ENCODE results near the gene GTF2F1. TPM values are rescaled to one million over a fixed set of nuclear protein-coding genes. Genes with fewer than 3 reads are reported as not detected.
A peak's percentile ranks its signal among the peaks of the same experiment; 100 is the strongest.

Gene GTF2F1
- total and polyA plus RNA-seq, 9 of the 15 experiments (the other 6 are each of a cell fraction or from before 2014, with no cell fraction given): 4.7 to 75.4 (median 68.4) TPM

DNA sequence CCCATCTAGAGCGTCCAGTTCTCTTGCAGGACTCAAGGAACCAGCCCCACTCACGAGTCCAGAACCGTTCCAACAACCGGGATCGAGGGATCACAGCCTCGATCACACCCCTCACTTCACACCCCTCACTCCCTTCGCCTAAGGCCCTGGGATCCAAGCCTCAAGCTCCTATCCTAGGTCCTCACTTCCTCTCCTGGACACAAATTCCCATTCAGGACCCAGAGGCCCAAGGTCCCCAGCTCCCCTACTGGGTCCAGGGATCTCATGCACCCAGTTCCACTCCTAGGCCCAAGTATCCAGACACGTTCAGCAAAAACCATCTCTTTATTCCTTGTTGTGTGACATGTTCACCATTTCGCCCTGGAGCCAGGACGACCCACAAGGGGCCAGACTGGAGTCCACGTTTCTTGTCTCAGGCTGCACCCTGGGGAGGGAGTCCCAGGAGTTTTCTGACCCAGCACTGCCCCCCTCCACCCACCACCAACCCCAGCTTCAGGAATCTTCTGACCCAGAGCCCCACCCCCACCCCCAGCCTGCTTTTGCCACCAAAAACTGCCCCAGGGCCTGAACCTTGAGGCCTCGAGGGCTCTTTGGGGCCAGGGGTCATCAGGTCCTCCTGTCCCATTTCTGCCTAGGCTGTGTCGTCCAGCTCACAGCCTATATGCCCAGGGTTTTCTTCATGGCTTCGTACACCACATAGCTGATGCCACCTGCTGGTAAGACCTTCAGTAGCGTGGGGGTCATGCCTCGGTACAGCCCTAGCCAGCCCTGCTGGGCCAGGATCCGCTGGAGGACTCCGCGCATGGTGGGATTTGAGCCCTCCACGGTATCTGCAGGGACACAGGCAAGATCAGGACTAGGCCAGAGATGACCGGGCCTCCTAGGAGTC, 33.0 kb upstream of the GTF2F1 start (continued):
- TF ChIP-seq, protein P1, sequence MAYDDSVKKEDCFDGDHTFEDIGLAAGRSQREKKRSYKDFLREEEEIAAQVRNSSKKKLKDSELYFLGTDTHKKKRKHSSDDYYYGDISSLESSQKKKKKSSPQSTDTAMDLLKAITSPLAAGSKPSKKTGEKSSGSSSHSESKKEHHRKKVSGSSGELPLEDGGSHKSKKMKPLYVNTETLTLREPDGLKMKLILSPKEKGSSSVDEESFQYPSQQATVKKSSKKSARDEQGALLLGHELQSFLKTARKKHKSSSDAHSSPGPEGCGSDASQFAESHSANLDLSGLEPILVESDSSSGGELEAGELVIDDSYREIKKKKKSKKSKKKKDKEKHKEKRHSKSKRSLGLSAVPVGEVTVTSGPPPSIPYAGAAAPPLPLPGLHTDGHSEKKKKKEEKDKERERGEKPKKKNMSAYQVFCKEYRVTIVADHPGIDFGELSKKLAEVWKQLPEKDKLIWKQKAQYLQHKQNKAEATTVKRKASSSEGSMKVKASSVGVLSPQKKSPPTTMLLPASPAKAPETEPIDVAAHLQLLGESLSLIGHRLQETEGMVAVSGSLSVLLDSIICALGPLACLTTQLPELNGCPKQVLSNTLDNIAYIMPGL (CRISPR knock-in tag; IDR thresholded peaks at IDR 0.05): no peak
- no peak for TF ChIP-seq NFE2L1 (tag; IDR thresholded peaks at IDR 0.05; ENCODE audit: borderline replicate concordance, low read depth)
- TF ChIP-seq, protein P2, sequence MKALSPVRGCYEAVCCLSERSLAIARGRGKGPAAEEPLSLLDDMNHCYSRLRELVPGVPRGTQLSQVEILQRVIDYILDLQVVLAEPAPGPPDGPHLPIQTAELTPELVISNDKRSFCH (CRISPR knock-in tag; IDR thresholded peaks at IDR 0.05): no peak
- TF ChIP-seq, protein P2 (tag; IDR thresholded peaks at IDR 0.05): peak; percentile 83; the same call in 1 of the 2 replicates
- no peak for TF ChIP-seq EHMT2 (IDR thresholded peaks at IDR 0.05)
- TF ChIP-seq CBX8 (IDR thresholded peaks at IDR 0.05; ENCODE audit: borderline replicate concordance, extremely low read depth, low read depth, low read length, poor library complexity, severe bottlenecking): no peak
- no peak for TF ChIP-seq NR2C2 (CRISPR knock-in tag; IDR thresholded peaks at IDR 0.05)
- TF ChIP-seq NR2C2 (tag; IDR thresholded peaks at IDR 0.05): peak; percentile 67
- TF ChIP-seq ESRRB (CRISPR knock-in tag; IDR thresholded peaks at IDR 0.05; ENCODE audit: borderline replicate concordance): no peak
- no peak for TF ChIP-seq BMI1 (IDR thresholded peaks at IDR 0.05; ENCODE audit: low read length)
- TF ChIP-seq, protein P3, sequence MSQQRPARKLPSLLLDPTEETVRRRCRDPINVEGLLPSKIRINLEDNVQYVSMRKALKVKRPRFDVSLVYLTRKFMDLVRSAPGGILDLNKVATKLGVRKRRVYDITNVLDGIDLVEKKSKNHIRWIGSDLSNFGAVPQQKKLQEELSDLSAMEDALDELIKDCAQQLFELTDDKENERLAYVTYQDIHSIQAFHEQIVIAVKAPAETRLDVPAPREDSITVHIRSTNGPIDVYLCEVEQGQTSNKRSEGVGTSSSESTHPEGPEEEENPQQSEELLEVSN (IDR thresholded peaks at IDR 0.05; ENCODE audit: borderline replicate concordance in 1 of 2, extremely low read depth in 1 of 2, insufficient read depth in 1 of 2, insufficient read length in 1 of 2, low read depth in 1 of 2, low read length in 1 of 2, poor library complexity in 1 of 2, severe bottlenecking in 1 of 2): peak; percentile 6 to 75
- no peak for TF ChIP-seq HDAC2 (IDR thresholded peaks at IDR 0.05)
- TF ChIP-seq, protein P4, sequence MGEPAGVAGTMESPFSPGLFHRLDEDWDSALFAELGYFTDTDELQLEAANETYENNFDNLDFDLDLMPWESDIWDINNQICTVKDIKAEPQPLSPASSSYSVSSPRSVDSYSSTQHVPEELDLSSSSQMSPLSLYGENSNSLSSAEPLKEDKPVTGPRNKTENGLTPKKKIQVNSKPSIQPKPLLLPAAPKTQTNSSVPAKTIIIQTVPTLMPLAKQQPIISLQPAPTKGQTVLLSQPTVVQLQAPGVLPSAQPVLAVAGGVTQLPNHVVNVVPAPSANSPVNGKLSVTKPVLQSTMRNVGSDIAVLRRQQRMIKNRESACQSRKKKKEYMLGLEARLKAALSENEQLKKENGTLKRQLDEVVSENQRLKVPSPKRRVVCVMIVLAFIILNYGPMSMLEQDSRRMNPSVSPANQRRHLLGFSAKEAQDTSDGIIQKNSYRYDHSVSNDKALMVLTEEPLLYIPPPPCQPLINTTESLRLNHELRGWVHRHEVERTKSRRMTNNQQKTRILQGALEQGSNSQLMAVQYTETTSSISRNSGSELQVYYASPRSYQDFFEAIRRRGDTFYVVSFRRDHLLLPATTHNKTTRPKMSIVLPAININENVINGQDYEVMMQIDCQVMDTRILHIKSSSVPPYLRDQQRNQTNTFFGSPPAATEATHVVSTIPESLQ (CRISPR knock-in tag; IDR thresholded peaks at IDR 0.05): no peak
- TF ChIP-seq POLR2G (IDR thresholded peaks at IDR 0.05; ENCODE audit: low read depth, low read length): no peak

Data from K562 (cell line).